Umbilical cord (tissue), 2 donors: ENCODE measurements around the gene PTPRT. TPM values are rescaled to one million over a fixed set of nuclear protein-coding genes. Genes with fewer than 3 reads are reported as not detected.

Experiments used
- DNase-seq: peaks from one replicate; pipeline ENCODE4 v3.0.0-alpha.2; 2015; ENCODE audit warnings: low spot score
- total RNA-seq: library from RNA; depleted of rRNA; stranded (reverse); fragments of >200 nt; gene quantifications from one replicate; pipeline ENCODE4 v1.2.3, GENCODE V29; 2014; ENCODE audit warnings: low replicate concordance; ENCODE audit not compliant: insufficient read depth

PTPRT gene
- total RNA-seq, 1 donor from 2014 or later, result 17.8 TPM

DNA sequence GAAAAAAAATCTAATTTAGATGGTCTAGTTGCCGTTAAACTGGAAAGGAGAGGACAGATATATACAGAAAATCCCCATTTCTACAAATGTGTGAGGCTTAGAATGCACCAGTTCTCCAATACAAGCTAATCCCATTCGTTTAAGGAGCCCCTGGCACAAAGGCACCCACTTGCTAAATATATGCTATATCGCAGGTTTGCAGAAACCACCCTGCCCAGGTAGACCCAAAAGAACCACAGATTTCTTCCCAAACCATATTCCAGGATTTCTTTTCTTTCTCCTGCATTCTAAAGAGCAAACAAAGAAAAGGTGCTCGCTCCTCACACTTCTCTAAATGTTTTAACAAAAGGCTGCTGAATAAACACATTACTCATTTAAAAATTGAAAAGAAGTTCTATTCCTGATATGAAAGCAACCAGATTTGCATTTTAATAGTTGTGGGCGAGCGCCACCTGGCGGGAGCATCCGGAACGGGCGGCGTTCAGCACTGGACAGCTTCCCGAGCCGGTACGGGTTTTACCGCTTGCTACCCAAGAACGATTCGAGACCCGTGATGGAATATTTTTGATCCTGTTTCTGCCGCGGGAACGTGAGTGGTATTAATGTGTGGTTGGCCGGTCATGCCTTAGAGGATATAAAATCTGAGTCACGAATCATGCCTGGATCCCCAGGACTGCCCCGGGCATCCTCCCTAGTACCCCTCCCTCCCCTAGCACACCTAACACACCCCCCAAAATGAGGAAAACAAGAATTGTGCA, 2.1 kb downstream of the PTPRT start:
- peak; percentile 80 for DNase-seq

DNA sequence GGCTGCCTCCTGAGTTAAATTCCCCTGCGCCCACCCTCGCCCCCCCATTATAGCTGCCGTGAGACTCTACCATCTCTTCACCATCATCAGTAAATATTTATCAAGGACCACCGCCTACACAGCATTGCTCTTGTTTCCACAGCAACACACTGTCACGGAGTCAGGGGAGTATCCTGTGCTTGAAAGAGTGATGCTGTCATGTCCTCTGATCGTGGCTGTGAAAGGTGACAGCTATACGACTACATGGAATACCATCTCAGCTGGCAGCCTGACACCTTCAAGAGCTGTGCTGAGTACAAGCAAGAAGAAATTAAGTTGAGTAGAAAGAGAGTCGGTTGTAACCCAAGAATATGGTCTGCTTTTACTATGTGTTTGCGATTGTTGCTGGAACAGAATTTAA, 3.4 kb downstream of the PTPRT start:
- DNase-seq, result no peak

DNA sequence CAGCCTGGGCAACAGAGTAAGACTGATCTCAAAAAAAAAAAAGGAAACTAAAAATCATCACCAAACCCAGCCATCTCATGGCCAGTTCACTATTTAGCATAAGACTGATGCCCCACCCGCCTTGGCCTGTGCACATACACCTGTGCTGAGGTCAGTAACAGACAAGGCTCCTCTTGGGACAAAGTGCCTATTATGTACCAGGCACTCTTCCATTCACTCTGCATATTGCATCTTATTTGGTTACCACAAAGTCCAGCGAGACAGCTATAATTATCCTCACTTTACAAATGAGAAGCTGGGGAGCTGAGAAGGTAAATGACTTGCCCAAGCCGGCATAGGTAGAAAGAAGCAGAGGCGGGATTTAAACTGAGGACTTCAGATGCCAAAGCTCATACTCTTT, 3.8 kb downstream of the PTPRT start:
- no peak for DNase-seq

DNA sequence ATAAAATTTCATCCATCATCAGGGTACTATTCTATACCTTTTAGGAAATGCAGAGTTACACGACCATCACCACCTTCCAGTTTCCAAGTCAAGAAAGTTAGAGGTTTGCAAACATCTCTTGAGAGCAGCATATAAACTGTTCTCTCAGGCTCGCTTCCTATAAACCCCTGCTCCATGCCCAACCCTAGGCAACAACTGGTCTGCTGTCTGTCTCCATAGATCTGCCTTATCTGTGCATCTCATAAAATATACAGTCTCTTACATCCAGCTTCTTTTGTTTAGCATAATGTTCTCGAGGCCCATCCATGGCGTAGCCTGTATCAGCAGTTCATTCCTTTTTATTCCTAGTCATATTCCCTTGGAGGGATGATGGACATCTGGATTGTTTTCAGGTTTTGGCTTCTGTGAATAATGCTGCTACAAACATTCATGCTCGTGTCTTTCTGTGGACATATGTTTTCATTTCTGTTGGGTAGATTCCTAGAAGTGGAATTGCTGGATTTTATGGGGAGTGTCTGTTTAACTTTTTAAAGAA, 6.1 kb downstream of the PTPRT start:
- DNase-seq, result peak; percentile 90

DNA sequence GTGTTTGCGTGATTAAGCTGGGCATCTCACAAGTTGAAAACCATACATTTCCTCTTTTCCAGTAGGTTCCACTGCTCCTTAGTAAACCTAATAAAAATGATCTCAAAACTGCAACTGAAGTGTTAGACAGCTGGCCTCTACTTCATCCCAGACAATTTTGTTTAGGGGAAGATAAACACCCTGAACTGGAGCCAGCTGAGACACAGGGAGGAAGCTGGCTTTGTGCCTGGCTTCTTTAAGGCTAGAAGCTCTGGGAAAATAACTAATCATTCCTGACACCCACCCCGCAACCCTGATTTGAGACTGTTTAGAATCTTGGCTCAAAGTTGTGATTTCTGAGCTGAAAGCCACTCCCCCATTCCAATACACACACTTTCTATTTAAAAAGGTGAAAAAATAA, 11.6 kb downstream of the PTPRT start:
- peak; percentile 91 for DNase-seq

DNA sequence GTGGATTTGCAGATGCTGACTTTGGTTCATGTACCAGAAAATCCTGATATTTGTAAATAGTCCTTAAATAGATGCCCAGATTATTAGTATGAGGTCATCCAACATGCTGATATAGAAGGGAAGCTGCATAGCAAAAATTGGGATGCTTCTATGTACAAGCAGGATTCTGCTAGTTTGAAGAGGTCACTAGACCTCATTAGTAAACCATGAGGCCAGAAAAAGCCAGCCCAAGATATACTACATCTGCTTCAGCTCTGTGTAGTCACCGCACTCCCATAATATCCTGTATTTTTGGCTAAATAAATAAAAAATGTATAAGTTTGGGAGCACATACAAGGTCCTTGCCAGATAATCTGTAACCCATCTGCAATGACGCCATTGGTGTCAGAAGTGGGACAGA, 13.0 kb downstream of the PTPRT start:
- no peak for DNase-seq

DNA sequence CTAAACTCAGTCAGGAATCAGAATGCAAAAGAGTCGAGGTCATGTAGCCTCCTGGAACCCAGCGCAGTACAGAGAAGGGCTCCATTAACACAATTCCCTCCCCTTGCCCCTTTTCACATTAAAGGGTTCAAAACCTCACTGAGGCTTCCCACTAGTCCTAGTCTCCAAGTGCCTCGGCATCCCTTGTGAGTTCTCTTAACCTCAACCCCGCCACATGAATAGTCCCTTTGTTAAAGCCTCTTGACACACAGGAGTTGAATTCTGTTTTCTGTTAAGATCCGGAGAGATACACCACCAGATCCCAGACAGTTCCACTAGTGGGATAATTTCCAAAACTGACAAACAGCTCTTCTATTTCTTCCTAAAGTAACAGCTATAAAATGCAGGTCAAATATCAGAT, 17.8 kb downstream of the PTPRT start:
- DNase-seq, result peak; percentile 57

DNA sequence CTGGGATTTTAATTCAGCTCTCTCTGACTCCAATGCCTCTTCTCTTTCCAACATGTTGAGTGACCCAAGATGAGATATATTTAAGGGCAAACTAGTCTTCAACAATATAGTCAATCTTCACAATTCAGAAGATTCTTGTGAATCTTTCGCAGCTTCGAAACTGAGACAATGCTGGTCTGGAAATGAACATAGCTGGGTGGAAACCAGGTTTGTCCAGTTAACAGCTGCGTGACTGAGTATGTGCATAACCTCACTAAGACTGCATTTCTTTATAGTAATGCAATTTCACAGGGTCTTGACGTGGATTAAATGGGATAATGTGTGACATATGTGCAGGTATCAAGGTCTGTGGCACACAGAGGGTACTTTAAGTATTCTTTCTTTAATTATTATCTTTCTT, 18.9 kb downstream of the PTPRT start:
- no peak for DNase-seq

DNA sequence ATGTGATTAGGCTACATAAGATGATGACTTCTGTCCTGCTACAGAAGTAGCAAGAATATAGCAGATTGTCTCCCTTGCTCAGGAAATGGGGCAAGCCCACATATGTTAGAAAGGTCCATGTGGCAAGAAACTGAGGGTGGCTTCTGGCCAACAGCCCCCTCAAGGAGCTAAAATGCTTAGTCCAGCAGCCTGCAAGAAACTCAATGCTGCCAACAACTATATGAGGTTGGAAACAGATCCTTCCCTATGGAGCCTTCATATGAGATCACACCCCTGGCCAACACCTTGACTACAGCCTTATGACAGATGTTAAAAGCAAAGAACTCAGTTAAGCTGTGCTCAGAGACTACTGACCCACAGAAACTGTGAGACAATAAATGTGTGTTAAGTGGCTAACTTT, 22.1 kb downstream of the PTPRT start:
- DNase-seq, result no peak

DNA sequence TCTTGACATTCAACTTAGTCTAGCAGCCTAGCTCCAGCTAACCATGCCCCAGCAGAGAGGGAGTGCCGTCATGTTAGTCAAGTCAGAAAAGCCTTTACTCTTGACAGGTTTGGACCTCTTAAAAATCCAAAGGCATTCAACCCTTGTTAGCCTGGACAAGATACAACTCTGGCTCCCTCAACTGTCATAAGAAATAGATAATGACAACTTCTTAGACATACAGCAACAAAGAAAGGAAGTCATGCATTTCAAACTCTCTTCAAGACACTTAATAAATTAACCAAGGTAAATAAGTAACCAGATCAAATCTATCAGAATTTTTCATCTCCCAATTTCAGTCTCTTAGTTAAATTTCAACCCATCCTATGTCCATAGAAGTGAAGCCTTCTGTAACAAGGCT, 22.7 kb downstream of the PTPRT start:
- DNase-seq, result no peak

DNA sequence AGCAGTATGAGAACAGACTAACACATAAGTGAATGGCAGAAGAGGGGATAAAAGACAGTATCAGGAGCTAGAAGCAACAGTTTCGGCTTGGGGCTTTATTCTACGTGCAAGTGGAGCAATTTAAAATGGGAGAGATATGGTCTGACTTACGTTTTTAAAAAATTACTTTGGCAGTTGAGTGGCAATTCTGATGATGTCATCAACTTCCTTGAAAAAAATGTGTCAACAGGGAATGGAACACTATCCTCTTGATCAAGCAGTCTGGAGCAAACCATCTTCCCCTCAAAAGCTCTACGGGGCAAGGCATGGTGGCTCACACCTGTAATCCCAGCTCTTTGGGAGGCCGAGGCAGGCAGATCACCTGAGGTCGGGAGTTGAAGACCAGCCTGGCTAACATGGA, 24.1 kb downstream of the PTPRT start:
- DNase-seq, result no peak

DNA sequence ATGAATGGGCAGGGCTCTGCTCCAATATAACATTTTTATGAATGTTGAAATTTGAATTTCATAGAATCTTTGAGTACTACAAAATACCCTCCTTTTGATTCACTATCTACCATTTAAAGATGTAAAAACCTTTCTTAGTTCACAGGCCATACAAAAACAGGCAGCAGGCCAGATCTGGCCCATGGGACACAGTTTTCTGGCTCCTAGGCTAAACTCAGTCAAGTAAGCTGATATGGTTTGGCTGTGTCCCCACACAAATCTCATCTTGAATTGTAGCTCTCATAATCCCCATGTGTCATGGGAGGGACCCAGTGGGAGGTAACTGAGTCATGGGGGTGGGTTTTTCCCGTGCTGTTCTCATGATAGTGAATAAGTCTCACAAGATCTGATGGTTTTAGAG, 25.0 kb downstream of the PTPRT start:
- DNase-seq, result peak; percentile 52

DNA sequence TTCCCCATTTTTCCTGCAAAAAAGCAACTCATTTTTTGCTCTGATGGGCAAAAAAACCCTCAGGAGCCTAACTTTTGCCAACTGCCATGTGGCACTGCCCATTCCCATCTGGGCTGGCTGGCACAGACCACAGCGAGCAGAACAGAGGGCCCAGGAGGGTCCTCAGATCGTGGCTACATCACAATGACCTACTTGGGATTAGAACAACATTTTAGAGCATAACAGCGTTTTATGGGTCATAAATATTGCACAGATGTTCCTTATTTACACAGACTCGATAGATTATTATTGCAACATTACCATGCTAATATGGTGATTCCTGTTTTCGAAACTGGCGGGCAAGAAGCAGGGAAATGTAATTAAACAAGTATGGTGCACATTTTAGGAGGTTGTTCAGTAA, 28.0 kb downstream of the PTPRT start:
- DNase-seq, result no peak

DNA sequence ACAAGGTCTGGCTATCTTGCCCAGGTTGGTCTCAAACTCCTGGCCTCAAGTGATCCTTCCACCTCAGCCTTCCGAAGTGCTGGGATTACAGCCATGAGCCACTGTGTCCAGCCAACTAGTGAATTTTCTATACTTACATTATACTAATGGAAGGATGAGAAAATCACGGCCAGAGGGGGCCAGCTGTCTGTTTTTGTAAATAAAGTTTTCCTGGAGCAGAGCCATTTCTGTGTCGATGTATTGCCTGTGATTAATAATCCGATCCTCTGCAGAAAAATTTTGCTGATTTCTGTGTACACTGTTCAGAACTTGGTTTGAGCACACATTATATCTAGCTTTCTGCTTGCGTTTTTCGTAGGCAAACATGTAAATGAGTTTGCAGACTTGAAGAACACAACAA, 28.8 kb downstream of the PTPRT start:
- no peak for DNase-seq

DNA sequence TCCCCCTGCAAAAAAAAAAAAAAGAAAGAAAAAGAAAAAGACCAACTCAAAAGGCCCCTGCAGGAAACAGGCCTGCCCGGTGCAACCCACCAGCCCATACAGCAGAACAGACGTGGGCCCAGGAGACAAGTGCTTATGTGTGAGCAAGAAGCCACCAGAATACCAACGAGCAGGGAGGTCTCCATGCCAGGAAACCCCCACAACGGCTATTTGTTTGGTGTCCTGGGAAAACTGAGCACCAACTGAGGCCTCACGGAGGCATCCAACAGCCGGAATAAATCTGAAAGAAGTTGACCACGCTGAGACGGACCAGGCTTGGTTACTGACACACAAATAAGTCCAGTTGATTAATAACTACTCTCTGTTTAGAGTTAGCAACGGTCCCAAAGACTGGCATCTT, 29.7 kb downstream of the PTPRT start:
- DNase-seq, result no peak

DNA sequence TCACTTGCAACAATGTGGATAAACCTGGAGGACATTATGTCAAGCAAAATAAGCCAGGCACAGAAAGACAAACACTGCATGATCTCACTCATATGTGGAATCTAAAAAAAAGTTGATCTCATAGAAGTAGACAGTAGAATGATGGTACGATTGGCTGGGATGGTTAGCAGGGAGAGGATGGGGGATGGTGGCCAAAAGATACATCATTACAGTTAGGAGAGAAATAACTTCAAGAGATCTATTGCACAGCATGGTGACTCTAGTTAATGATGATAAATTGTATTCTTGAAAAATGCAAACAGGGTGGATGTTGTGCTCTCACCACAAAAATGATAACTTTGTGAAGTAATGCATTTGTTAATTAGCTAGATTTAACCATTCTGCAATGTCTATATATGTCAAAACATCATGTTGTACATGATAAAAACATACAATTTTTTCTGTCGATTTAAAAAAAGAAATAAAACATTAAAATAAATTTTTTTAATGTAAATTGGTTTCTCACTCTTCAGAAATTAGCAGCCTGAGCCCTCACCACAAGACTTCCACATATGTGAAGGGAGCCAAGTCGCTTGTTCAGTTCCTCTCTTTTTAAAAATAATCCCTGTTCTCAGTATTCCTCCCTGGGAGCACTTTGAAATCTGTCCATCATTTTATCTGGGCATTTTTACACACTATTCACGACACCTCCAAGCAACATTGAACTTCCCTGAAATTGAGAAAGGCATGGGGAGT, 34.2 kb downstream of the PTPRT start:
- no peak for DNase-seq

DNA sequence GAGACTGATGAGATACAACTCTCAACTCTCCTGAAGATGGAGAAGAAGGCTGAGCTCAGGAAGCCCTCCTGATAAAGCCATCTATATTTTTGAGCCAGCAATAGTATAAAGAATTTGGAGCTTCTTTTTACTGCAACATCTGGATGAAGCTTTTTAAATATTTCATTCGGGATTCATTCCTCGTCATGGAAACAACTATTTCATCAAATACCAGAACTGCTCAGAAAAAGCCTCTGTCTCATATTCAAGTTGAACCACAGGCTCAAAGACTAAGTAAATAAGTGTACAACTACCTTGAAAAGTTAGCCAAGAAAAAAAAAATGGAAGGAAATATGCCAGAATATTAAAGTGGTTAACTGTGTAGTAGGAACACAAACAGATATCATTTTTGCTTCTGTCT, 37.8 kb downstream of the PTPRT start:
- DNase-seq, result peak; percentile 90

DNA sequence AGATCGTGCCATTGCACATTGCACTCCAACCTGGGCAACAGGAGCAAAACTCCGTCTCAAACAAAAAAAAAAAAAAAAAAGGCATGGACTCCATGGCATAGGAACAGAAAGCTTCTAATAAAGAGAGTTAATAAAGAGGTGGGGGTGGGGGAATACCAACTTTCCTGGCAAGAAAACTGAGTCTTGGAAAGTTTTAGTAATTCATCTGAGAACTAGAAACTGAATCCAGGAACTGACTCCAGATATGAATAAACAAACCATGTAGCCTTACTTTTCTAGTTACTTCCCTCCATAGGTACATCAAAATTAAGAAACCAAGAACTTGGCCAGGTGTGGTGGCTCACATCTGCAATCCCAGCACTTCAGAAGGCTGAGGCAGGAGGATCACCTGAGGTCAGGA, 38.5 kb downstream of the PTPRT start:
- DNase-seq, result no peak

DNA sequence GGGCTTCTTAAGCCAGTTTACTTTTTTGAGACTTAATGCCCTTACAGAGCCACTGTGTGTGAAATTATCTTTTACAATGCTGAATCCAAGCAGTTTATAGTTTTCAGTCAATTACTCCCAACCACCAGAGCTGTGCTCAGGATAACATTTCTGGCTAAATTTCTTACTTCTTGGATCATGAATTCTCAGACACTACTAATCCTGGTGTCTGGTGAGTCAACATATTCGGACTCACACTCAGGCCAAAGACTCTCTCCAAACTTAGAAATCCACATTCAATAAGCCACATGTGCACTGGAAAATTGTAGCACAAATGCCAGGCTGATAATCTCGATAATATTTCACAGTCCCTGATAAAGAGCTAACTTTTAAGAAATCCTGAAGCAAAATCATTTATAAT, 49.0 kb downstream of the PTPRT start:
- DNase-seq, result peak; percentile 96

DNA sequence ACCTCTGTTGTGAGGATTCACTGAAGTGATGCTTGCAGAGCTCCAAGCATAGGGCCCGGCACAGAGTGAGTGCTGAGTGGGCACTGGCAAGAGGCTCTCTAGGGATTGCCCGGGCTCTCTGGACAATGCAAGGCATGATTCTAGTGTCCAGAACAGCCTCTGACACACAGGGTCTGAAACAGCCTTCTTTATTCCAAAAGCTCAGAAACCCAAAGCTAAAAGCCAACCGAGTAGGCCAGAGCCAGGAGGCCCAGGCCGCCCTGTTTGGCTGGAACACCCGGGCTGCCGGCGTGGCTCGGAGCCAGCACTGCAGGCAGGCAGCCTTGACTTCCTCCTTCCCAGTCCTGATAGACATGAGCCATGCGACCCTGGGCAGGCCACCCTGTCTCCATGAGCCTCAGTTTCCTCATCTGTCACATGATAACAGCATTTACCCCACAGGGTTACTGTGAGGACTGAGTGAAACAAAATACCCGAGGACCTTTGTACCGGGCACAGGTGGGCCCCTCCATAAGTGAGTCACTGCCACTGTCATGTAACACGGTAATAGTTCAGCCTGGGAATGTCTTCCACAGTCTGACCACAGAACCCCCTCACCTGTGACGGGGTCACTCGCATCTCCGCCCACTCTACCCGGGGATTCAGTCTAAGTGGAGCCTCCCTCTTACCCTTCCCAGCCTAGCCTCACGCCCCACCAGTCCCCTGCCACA, 51.5 kb downstream of the PTPRT start:
- DNase-seq, result peak; percentile 53

DNA sequence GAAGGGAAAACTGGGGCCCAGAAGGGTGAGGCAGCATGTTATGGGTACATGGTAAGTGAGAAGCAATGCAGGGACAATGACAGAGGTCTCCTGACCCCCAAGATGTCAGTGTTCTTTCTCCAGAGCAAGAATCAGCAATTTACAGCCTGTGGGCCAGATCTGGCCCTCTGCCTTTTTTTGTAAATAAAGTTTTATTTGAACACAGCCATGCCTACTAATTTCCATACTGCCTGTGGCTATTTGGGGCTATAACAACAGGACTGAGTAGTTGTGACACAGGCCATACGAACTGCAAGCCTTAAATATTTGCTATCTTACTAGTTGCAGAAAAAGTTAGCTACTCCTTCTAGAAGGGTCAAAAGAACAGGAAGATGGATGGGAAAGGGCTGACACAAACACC, 52.5 kb downstream of the PTPRT start:
- no peak for DNase-seq

DNA sequence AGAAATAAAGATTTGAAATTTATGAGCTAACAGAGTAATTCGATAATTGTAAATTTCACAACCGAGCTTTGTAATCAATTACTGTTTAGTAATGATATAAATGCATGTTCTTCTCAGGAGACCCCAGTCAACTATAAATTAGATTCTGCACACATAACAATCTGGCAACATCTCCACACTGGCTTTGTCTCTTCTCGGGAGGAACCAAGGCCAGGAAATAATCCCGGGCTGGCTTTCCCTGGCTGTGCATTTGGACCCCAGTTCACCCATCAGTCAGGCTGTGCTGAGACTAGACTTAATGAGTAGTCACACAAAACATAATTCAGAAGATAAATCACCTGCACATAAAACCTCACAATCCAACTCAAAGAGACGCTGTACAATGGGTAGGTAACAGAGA, 65.5 kb downstream of the PTPRT start:
- no peak for DNase-seq

DNA sequence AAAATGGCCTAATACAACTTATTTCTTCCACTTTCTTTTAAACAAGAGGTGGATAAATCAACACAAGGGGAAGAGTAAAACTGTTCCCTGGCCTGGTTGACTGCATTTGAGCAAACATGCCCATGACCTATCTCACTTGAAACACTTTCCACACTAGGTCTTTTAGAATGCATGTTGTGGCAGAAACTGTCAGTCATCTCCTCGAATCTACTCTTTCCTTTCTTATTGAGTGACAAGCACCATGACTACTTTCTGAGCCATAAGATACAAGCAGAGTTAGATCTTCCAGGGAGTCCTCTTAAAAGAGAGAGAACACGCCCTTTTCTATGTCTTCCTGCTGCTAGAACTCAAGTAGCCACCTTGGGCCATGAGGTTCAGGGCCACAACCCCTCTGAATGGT, 66.5 kb downstream of the PTPRT start:
- DNase-seq, result no peak
